ENCODE measurements around the gene NAMPT.

Gene NAMPT

GRCh38 chr7:106284714-106285050 is at the start of gene NAMPT:
Gene NAMPT, minus strand, starts transcription at chr7:106284983. Its CDS starts 99 bp downstream, at chr7:106284884.
- peaks cover 42% of the 10 kb centered on the region for H3K79me2 ChIP-seq (ENCODE audit: insufficient read depth, low read length)

GRCh38 chr7:106332201-106332600 is 47.4 kb upstream of the NAMPT start:
- Histone ChIP-seq H3F3A (ENCODE audit: insufficient read depth, low read length) (no peaks in the 10 kb centered on the region), H4K20me1 (ENCODE audit: insufficient read depth, low read length) (no peaks in the 10 kb centered on the region), H3K9me3 (ENCODE audit: low read length) (no peaks in the 10 kb centered on the region), H3K27ac (ENCODE audit: low read depth, low read length, poor library complexity, severe bottlenecking) (no peak overlapping the region), H3K79me2 (ENCODE audit: insufficient read depth, low read length) (no peaks in the 10 kb centered on the region), H3K4me2 (ENCODE audit: low read length) (no peak overlapping the region), H3K9me2 (ENCODE audit: low read depth, low read length) (no peaks in the 10 kb centered on the region), H2AFZ (ENCODE audit: low read length) (no peak overlapping the region), H3K4me1 (ENCODE audit: insufficient read depth, low read length, severe bottlenecking) (no peaks in the 10 kb centered on the region), H3K36me3 (ENCODE audit: insufficient read depth, low read length) (no peaks in the 10 kb centered on the region), H3K4me3 (ENCODE audit: low read depth, low read length, poor library complexity, severe bottlenecking) (no peak overlapping the region), H3K9ac (ENCODE audit: low read length) (no peak overlapping the region), H3K27me3 (ENCODE audit: insufficient read depth, low read length) (0 out of 2 replicates have a peak, but pooled peaks cover 4% of the 10 kb centered on the region)
- TF ChIP-seq CTCF (IDR thresholded peaks at IDR 0.05; ENCODE audit: low read length): no peak
- no peak for TF ChIP-seq EZH2 (IDR thresholded peaks at IDR 0.05; ENCODE audit: borderline replicate concordance, low read length)

More at GRCh38 chr7:106284714-106285050, at the start of gene NAMPT:
- peak within 1 kb of the TSS; percentile 77 for H3K4me3 ChIP-seq (ENCODE audit: low read depth, low read length, poor library complexity, severe bottlenecking)
- H3K9me3 ChIP-seq (ENCODE audit: low read length): no peaks in the 10 kb centered on the region
- H3K4me1 ChIP-seq (ENCODE audit: insufficient read depth, low read length, severe bottlenecking): peaks cover 40% of the 10 kb centered on the region
- peak within 1 kb of the TSS; percentile 95 for H3K4me2 ChIP-seq (ENCODE audit: low read length)
- TF ChIP-seq CTCF (IDR thresholded peaks at IDR 0.05; ENCODE audit: low read length): no peak
- TF ChIP-seq EZH2 (IDR thresholded peaks at IDR 0.05; ENCODE audit: borderline replicate concordance, low read length): no peak
- no peaks in the 10 kb centered on the region for H3K9me2 ChIP-seq (ENCODE audit: low read depth, low read length)
- H3K9ac ChIP-seq (ENCODE audit: low read length): peak within 1 kb of the TSS; percentile 91
- peak within 1 kb of the TSS; percentile 71 for H2AFZ ChIP-seq (ENCODE audit: low read length)
- H3K36me3 ChIP-seq (ENCODE audit: insufficient read depth, low read length): no peaks in the 10 kb centered on the region
- peak within 1 kb of the TSS; percentile 56 for H3K27ac ChIP-seq (ENCODE audit: low read depth, low read length, poor library complexity, severe bottlenecking)
- H3F3A ChIP-seq (ENCODE audit: insufficient read depth, low read length): no peaks in the 10 kb centered on the region
- no peaks in the 10 kb centered on the region for H3K27me3 ChIP-seq (ENCODE audit: insufficient read depth, low read length)
- H4K20me1 ChIP-seq (ENCODE audit: insufficient read depth, low read length): no peaks in the 10 kb centered on the region

GRCh38 chr7:106331441-106332175 is 46.8 kb upstream of the NAMPT start:
- H3K27me3 ChIP-seq (ENCODE audit: insufficient read depth, low read length): 0 out of 2 replicates have a peak, but pooled peaks cover 4% of the 10 kb centered on the region
- no peaks in the 10 kb centered on the region for H3K36me3 ChIP-seq (ENCODE audit: insufficient read depth, low read length)
- H4K20me1 ChIP-seq (ENCODE audit: insufficient read depth, low read length): no peaks in the 10 kb centered on the region
- no peak overlapping the region for H3K4me2 ChIP-seq (ENCODE audit: low read length)
- no peak for TF ChIP-seq CTCF (IDR thresholded peaks at IDR 0.05; ENCODE audit: low read length)
- no peak for TF ChIP-seq EZH2 (IDR thresholded peaks at IDR 0.05; ENCODE audit: borderline replicate concordance, low read length)
- no peak overlapping the region for H3K9ac ChIP-seq (ENCODE audit: low read length)
- H3K9me3 ChIP-seq (ENCODE audit: low read length): no peaks in the 10 kb centered on the region
- no peak overlapping the region for H2AFZ ChIP-seq (ENCODE audit: low read length)
- no peaks in the 10 kb centered on the region for H3K4me1 ChIP-seq (ENCODE audit: insufficient read depth, low read length, severe bottlenecking)
- H3K79me2 ChIP-seq (ENCODE audit: insufficient read depth, low read length): no peaks in the 10 kb centered on the region
- no peaks in the 10 kb centered on the region for H3F3A ChIP-seq (ENCODE audit: insufficient read depth, low read length)
- no peak overlapping the region for H3K27ac ChIP-seq (ENCODE audit: low read depth, low read length, poor library complexity, severe bottlenecking)
- H3K9me2 ChIP-seq (ENCODE audit: low read depth, low read length): no peaks in the 10 kb centered on the region
- no peak overlapping the region for H3K4me3 ChIP-seq (ENCODE audit: low read depth, low read length, poor library complexity, severe bottlenecking)
